ENCODE results near the gene TAF11L5. TPM values are rescaled to one million over a fixed set of nuclear protein-coding genes. Genes with fewer than 3 reads are reported as not detected.
"Not testable (repeated sequence)": the region's sequence is repeated elsewhere in the genome, so short reads cannot be mapped to it uniquely, and the experiment has no call there.

Gene TAF11L5
- not detected in 2 replicates for total RNA-seq (2014; rRNA removed; shearing (Covaris generic))

GRCh38 chr5:17524935-17525334 is at the start of gene TAF11L5:
TAF11L5 (plus strand) TSS chr5:17525235.
- not testable (repeated sequence) for H3K9me3 ChIP-seq (replicated peaks); H3K4me1 ChIP-seq; DNase-seq; H3K36me3 ChIP-seq; H3K4me3 ChIP-seq; H3K27ac ChIP-seq; H3K27me3 ChIP-seq

GRCh38 chr5:17477043-17477442 is 48.0 kb upstream of the TAF11L5 start:
- no peak for DNase-seq
- H3K4me3 ChIP-seq, result no peak overlapping the region
- no peaks in the 10 kb centered on the region for H3K4me1 ChIP-seq
- no peaks in the 10 kb centered on the region for H3K36me3 ChIP-seq
- no peaks in the 10 kb centered on the region for H3K27me3 ChIP-seq
- H3K27ac ChIP-seq, result no peak overlapping the region
- no peaks in the 10 kb centered on the region for H3K9me3 ChIP-seq (replicated peaks)

- Histone ChIP-seq H3K4me1 (no peaks in the 10 kb centered on the region), H3K27ac (no peak overlapping the region), H3K9me3 (replicated peaks) (no peaks in the 10 kb centered on the region), H3K4me3 (no peak overlapping the region), H3K27me3 (no peaks in the 10 kb centered on the region), H3K36me3 (no peaks in the 10 kb centered on the region)
- no peak for DNase-seq
These were observed 47.3 kb upstream of the TAF11L5 start for GRCh38 chr5:17477573-17478265.

GRCh38 chr5:17481378-17481777 is 43.7 kb upstream of the TAF11L5 start:
- no peaks in the 10 kb centered on the region for H3K36me3 ChIP-seq
- no peaks in the 10 kb centered on the region for H3K4me1 ChIP-seq
- H3K27ac ChIP-seq, result no peak overlapping the region
- H3K4me3 ChIP-seq, result no peak overlapping the region
- no peaks in the 10 kb centered on the region for H3K9me3 ChIP-seq (replicated peaks)
- no peak for DNase-seq
- no peaks in the 10 kb centered on the region for H3K27me3 ChIP-seq

GRCh38 chr5:17482790-17483189 is 42.2 kb upstream of the TAF11L5 start:
- Histone ChIP-seq H3K36me3 (no peaks in the 10 kb centered on the region), H3K4me3 (no peak overlapping the region), H3K27ac (no peak overlapping the region), H3K9me3 (replicated peaks) (no peaks in the 10 kb centered on the region), H3K27me3 (no peaks in the 10 kb centered on the region), H3K4me1 (no peaks in the 10 kb centered on the region)
- no peak for DNase-seq

- H3K9me3 ChIP-seq (replicated peaks); H3K27me3 ChIP-seq; DNase-seq; H3K4me3 ChIP-seq; H3K36me3 ChIP-seq; H3K27ac ChIP-seq; H3K4me1 ChIP-seq: not testable (repeated sequence)
These were observed 38.4 kb upstream of the TAF11L5 start for GRCh38 chr5:17486464-17487173.

GRCh38 chr5:17487174-17487512 is 37.9 kb upstream of the TAF11L5 start:
- Histone ChIP-seq H3K27ac (no peak overlapping the region), H3K9me3 (replicated peaks) (no peaks in the 10 kb centered on the region), H3K27me3 (no peaks in the 10 kb centered on the region), H3K4me1 (no peaks in the 10 kb centered on the region), H3K36me3 (no peaks in the 10 kb centered on the region), H3K4me3 (no peak overlapping the region)
- no peak for DNase-seq

- not testable (repeated sequence) for DNase-seq; H3K36me3 ChIP-seq; H3K27ac ChIP-seq; H3K4me3 ChIP-seq; H3K27me3 ChIP-seq; H3K9me3 ChIP-seq (replicated peaks); H3K4me1 ChIP-seq
These were observed 33.8 kb upstream of the TAF11L5 start for GRCh38 chr5:17491257-17491656.

- no peaks in the 10 kb centered on the region for H3K4me1 ChIP-seq
- no peaks in the 10 kb centered on the region for H3K9me3 ChIP-seq (replicated peaks)
- no peaks in the 10 kb centered on the region for H3K27me3 ChIP-seq
- no peak overlapping the region for H3K27ac ChIP-seq
- no peak overlapping the region for H3K4me3 ChIP-seq
- DNase-seq, result no peak
- H3K36me3 ChIP-seq, result no peaks in the 10 kb centered on the region
These were observed 32.3 kb upstream of the TAF11L5 start for GRCh38 chr5:17492770-17493169.

- no peaks in the 10 kb centered on the region for H3K4me1 ChIP-seq
- no peak overlapping the region for H3K27ac ChIP-seq
- no peaks in the 10 kb centered on the region for H3K27me3 ChIP-seq
- no peak overlapping the region for H3K4me3 ChIP-seq
- DNase-seq, result no peak
- no peaks in the 10 kb centered on the region for H3K9me3 ChIP-seq (replicated peaks)
- H3K36me3 ChIP-seq, result no peaks in the 10 kb centered on the region
These were observed 27.6 kb upstream of the TAF11L5 start for GRCh38 chr5:17497446-17497845.

GRCh38 chr5:17497931-17498330 is 27.1 kb upstream of the TAF11L5 start, which contains the start of gene TAF11L2:
TAF11L2 (plus strand) TSS chr5:17498231.
- H3K4me1 ChIP-seq; H3K27ac ChIP-seq; H3K4me3 ChIP-seq; H3K36me3 ChIP-seq; H3K9me3 ChIP-seq (replicated peaks); DNase-seq; H3K27me3 ChIP-seq: not testable (repeated sequence)

- DNase-seq, result no peak
- H3K27me3 ChIP-seq, result no peaks in the 10 kb centered on the region
- no peaks in the 10 kb centered on the region for H3K36me3 ChIP-seq
- H3K4me3 ChIP-seq, result no peak overlapping the region
- no peak overlapping the region for H3K27ac ChIP-seq
- H3K4me1 ChIP-seq, result no peaks in the 10 kb centered on the region
- no peaks in the 10 kb centered on the region for H3K9me3 ChIP-seq (replicated peaks)
These were observed 13.2 kb upstream of the TAF11L5 start for GRCh38 chr5:17511775-17512325.

GRCh38 chr5:17517526-17517925 is 7.5 kb upstream of the TAF11L5 start:
- not testable (repeated sequence) for H3K9me3 ChIP-seq (replicated peaks); H3K4me3 ChIP-seq; H3K36me3 ChIP-seq; H3K27me3 ChIP-seq; H3K27ac ChIP-seq; H3K4me1 ChIP-seq
- peak in 1 of 2 experiments; percentile 7 for DNase-seq

- H3K27me3 ChIP-seq; H3K36me3 ChIP-seq; H3K4me3 ChIP-seq; H3K9me3 ChIP-seq (replicated peaks); H3K27ac ChIP-seq; H3K4me1 ChIP-seq; DNase-seq: not testable (repeated sequence)
These were observed 7.0 kb upstream of the TAF11L5 start, which contains the start of gene TAF11L3 for GRCh38 chr5:17518067-17518466. TAF11L3 (plus strand) TSS chr5:17518367.

- H3K27me3 ChIP-seq; H3K27ac ChIP-seq; DNase-seq; H3K4me1 ChIP-seq; H3K36me3 ChIP-seq; H3K4me3 ChIP-seq; H3K9me3 ChIP-seq (replicated peaks): not testable (repeated sequence)
These were observed 5.5 kb upstream of the TAF11L5 start for GRCh38 chr5:17519508-17519907.

- H3K4me1 ChIP-seq; H3K27me3 ChIP-seq; H3K36me3 ChIP-seq; H3K27ac ChIP-seq; H3K9me3 ChIP-seq (replicated peaks); H3K4me3 ChIP-seq; DNase-seq: not testable (repeated sequence)
These were observed 3.5 kb upstream of the TAF11L5 start, which contains the start of gene TAF11L4 for GRCh38 chr5:17521501-17521900. TAF11L4 (plus strand) TSS chr5:17521801.

Measured in SJCRH30 (cell line).